Measurements from ENCODE around the gene KATNB1. TPM values are rescaled to one million over a fixed set of nuclear protein-coding genes. Genes with fewer than 3 reads are reported as not detected.
A peak's percentile ranks its signal among the peaks of the same experiment; 100 is the strongest.
"Not testable (repeated sequence)": the region's sequence is repeated elsewhere in the genome, so short reads cannot be mapped to it uniquely, and the experiment has no call there.

The KATNB1 gene
- total and polyA plus RNA-seq, 8 donors: 11.7 to 20.1 (median 14.6) TPM

DNA sequence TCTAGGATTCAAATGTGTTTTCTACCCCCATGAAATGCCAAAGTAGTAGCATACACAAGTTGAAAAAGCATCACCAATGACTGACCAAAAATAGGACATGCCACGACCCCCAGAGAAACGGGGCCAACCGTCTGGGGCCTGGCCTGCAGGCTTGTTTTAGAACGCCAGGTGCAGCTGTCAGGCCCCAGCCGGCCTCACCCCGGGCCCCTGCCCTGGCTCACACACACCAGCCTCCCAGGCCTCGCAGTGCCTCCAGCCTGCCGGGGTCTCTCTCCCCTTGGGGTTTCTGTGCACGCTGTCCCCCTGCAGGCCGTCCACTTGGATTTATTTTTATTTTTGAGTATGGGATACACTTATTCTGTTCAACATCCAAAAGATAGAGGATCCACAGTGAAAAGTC, 7.9 kb downstream of the KATNB1 start:
- Histone ChIP-seq H3K9me3 (no peaks in the 10 kb centered on the region), H3K27me3 (no peaks in the 10 kb centered on the region), H3K27ac (no peak overlapping the region), H3K4me1 (no peaks in the 10 kb centered on the region), H3K36me3 (peaks cover 0 to 41% of the 10 kb centered on the region in 2 donors), H3K4me3 (no peak overlapping the region)
- intact Hi-C loops (cut with DNase I): no loop called here
- ATAC-seq (no peak), DNase-seq (peak in 1 of 4 donors; percentile 27)
- TF ChIP-seq, protein P1, sequence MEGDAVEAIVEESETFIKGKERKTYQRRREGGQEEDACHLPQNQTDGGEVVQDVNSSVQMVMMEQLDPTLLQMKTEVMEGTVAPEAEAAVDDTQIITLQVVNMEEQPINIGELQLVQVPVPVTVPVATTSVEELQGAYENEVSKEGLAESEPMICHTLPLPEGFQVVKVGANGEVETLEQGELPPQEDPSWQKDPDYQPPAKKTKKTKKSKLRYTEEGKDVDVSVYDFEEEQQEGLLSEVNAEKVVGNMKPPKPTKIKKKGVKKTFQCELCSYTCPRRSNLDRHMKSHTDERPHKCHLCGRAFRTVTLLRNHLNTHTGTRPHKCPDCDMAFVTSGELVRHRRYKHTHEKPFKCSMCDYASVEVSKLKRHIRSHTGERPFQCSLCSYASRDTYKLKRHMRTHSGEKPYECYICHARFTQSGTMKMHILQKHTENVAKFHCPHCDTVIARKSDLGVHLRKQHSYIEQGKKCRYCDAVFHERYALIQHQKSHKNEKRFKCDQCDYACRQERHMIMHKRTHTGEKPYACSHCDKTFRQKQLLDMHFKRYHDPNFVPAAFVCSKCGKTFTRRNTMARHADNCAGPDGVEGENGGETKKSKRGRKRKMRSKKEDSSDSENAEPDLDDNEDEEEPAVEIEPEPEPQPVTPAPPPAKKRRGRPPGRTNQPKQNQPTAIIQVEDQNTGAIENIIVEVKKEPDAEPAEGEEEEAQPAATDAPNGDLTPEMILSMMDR (IDR thresholded peaks at IDR 0.05): no peak

DNA sequence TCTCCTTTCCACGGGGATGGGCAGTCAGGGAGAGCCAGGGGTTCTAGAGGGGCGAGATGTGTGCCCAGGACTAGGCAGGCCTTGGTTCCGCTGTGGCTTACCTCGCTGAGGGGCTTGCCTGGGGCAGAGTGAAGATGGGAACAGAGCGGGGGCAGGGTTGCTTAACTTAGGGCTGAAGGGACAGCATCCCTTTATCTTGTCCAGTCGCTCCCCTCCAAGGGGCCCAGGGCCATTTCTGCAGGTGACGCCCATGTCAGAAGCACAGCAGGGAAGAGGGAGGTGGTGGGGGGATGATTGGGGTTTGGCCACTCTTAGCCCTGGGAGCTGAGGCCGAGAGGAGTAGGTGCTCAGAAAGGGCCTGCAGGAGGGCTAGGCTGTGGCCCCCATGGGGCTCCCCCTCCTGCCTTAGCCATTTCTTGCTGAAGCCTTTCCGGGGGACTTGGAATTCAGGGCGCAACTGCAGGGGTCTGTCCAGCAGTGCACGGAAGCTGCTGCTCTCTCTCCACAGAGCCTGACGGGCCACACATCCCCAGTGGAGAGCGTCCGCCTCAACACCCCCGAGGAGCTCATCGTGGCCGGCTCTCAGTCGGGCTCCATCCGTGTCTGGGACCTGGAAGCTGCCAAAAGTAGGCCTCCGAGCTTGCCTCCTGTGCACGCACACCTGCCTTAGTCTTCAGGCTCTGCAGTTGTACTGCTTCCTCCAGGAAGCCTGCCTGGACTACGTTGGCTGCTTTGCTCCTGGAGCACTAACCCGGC, 8.5 kb downstream of the KATNB1 start:
- H3K27ac ChIP-seq: no peak overlapping the region
- no peak overlapping the region for H3K4me3 ChIP-seq
- peaks cover 0 to 38% of the 10 kb centered on the region in 2 donors for H3K36me3 ChIP-seq
- TF ChIP-seq, protein P1 (IDR thresholded peaks at IDR 0.05): no peak
- no peaks in the 10 kb centered on the region for H3K9me3 ChIP-seq
- ATAC-seq (no peak), DNase-seq (no peak)
- intact Hi-C loops (cut with DNase I): no loop called here
- H3K4me1 ChIP-seq: no peaks in the 10 kb centered on the region
- no peaks in the 10 kb centered on the region for H3K27me3 ChIP-seq

DNA sequence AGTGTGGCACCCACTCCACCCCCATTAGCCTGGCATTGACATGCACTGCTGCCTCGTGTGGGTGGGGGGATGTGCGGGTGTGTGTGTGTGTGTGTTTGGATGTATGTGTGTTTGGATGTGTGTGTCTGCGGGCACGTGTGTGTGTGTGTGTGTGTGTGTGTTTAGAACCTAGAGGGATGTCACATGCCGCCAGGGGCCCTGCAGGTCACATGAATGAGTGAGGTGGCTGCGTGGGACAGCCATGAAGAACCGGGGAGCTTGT, 9.0 kb downstream of the KATNB1 start:
- ATAC-seq (no peak), DNase-seq (no peak)
- intact Hi-C loops (cut with DNase I): no loop called here
- H3K4me3 ChIP-seq: no peak overlapping the region
- H3K9me3 ChIP-seq: no peaks in the 10 kb centered on the region
- peaks cover 0 to 37% of the 10 kb centered on the region in 2 donors for H3K36me3 ChIP-seq
- H3K27me3 ChIP-seq: no peaks in the 10 kb centered on the region
- no peaks in the 10 kb centered on the region for H3K4me1 ChIP-seq
- TF ChIP-seq, protein P1 (IDR thresholded peaks at IDR 0.05): no peak
- no peak overlapping the region for H3K27ac ChIP-seq

DNA sequence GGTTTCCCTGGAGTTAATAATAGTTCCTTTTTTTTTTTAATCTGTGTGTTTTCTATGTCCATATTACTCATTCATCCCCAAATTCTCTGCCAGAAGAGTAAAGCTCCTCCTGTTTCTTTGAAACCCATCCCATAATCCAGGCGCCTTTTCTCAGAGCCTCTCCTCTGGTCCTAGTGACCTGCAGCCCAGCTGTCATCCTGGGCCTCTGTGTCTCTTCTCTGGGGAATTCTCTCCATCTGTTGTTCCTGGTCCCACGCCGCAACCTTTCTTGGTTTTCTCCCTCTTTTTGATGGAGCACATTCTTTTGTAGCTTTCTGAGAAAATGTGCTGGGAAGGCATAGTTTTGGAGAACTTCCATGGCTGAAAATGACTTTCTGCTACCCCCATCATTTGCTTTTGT, 10.2 kb downstream of the KATNB1 start:
- Histone ChIP-seq H3K4me1 (no peaks in the 10 kb centered on the region), H3K27me3 (no peaks in the 10 kb centered on the region), H3K4me3 (no peak overlapping the region), H3K36me3 (peaks cover 0 to 41% of the 10 kb centered on the region in 2 donors), H3K27ac (no peak overlapping the region), H3K9me3 (no peaks in the 10 kb centered on the region)
- ATAC-seq (no peak), DNase-seq (no peak)
- TF ChIP-seq, protein P1 (IDR thresholded peaks at IDR 0.05): no peak
- intact Hi-C loops (cut with DNase I): no loop called here

DNA sequence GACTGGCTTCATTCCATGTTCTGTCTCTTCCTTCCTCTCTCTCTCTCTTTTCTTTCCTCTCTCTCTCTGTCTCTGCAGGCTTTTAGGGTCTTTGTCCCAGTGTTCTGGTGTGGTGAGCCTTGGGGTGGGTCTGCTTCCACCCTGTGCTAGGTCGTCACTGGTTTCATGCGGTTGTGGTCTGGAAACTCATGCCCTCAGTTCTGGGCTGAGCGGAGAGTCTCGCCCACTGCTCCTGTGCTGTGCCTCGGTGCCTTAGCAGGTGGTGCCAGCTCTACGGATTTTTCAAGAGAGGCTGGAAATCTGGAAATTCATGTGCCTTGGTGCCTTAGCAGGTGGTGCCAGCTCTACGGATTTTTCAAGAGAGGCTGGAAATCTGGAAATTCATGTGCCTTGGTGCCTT, 10.7 kb downstream of the KATNB1 start:
- H3K27me3 ChIP-seq; H3K4me3 ChIP-seq; H3K27ac ChIP-seq; H3K4me1 ChIP-seq; DNase-seq; intact Hi-C loops (cut with DNase I); ATAC-seq; H3K9me3 ChIP-seq: not testable (repeated sequence)
- H3K36me3 ChIP-seq: peaks cover 0 to 46% of the 10 kb centered on the region in 2 donors

DNA sequence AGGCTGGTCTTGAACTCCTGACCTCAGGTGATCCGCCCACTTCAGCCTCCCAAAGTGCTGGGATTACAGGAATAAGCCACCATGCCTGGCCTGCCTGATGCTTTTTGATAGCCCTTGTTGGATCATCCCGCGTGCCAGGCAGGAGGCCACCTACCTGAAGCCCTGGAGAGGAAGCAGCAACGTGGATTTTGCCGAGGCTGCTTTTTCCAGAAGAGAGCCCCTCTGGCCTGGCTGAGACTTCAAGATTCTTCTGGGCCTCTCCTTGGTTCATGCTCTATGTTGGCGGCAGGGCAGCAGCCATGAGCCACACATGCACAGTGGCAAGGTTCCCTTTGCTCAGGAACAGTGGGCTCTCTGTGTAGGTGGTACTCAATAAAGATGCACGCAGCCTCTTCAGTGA, 11.5 kb downstream of the KATNB1 start:
- Histone ChIP-seq H3K36me3 (peaks cover 0 to 46% of the 10 kb centered on the region in 2 donors), H3K9me3 (no peaks in the 10 kb centered on the region), H3K27me3 (no peaks in the 10 kb centered on the region), H3K27ac (no peak overlapping the region), H3K4me1 (no peaks in the 10 kb centered on the region), H3K4me3 (no peak overlapping the region)
- TF ChIP-seq, protein P1 (IDR thresholded peaks at IDR 0.05): no peak
- ATAC-seq (no peak), DNase-seq (no peak)
- intact Hi-C loops (cut with DNase I): no loop called here
